Stimulated activated naive CD8-positive, alpha-beta T cell treated with anti-CD3 and anti-CD28 coated beads, Interleukin-15, amount 100 ng/mL, for 72 hours (primary cell): ENCODE results near the gene CFAP77.
A peak's percentile ranks its signal among the peaks of the same experiment; 100 is the strongest.

ENCODE experiments used
- ATAC-seq: fragments of 150-1000 bp; cut with Tn5 transposase; 2 replicates; pipeline ENCODE4 v1.10.0; 2021; ENCODE audit warnings: mild to moderate bottlenecking, moderate library complexity
- DNase-seq, 2 donors: peaks; one replicate each; pipeline ENCODE4 v3.0.0; 2021 to 2022
- H3K27ac Mint-ChIP-seq, 2 donors: one replicate each; pipeline ENCODE4 v1.8.0; 2022; ENCODE audit warnings: mild to moderate bottlenecking in 2 of 2, mixed read lengths in 2 of 2, moderate library complexity in 2 of 2
- H3K27me3 Mint-ChIP-seq: one replicate; pipeline ENCODE4 v1.8.0; 2022; ENCODE audit warnings: mixed read lengths
- H3K4me1 Mint-ChIP-seq: one replicate; pipeline ENCODE4 v1.8.0; 2022; ENCODE audit warnings: mild to moderate bottlenecking, mixed read lengths
- H3K4me3 Mint-ChIP-seq, 2 donors: one replicate each; pipeline ENCODE4 v1.8.0; 2022; ENCODE audit warnings: mild to moderate bottlenecking in 2 of 2, mixed read lengths in 2 of 2, moderate library complexity in 1 of 2
- H3K9me3 Mint-ChIP-seq, 2 donors: one replicate each; pipeline ENCODE4 v1.8.0; 2022; ENCODE audit warnings: mixed read lengths in 2 of 2

Gene CFAP77

DNA sequence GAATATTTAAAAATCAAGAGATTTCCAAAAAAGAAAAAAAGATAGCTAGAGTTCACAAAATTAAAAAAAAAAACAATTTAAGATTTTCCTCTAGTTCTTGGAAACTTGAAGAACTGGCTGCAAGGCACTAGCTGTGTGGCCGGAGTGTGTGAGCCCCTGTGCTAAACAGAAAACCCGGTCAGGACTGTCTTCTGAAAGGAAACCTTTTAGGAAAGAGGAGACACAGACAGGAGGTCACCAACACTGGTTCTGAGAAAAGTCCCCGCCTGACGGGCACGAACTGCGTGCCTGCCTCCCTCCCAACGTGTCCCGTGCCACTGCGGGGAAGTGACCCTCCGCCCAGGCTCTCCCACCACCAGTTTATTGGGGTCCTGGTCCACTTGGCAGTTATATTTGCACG lies 18.6 kb upstream of the CFAP77 start:
- ATAC-seq (no peak), DNase-seq (no peak)
- Mint-ChIP-seq H3K27ac (no peak overlapping the region), H3K4me3 (no peak overlapping the region), H3K4me1 (no peaks in the 10 kb centered on the region), H3K9me3 (no peaks in the 10 kb centered on the region), H3K27me3 (no peaks in the 10 kb centered on the region)

GRCh38 chr9:132395560-132395959 lies 14.5 kb upstream of the CFAP77 start:
- ATAC-seq: no peak
- no peaks in the 10 kb centered on the region for H3K9me3 Mint-ChIP-seq
- no peak overlapping the region for H3K27ac Mint-ChIP-seq
- no peaks in the 10 kb centered on the region for H3K27me3 Mint-ChIP-seq
- no peak for DNase-seq
- H3K4me3 Mint-ChIP-seq: no peak overlapping the region
- H3K4me1 Mint-ChIP-seq: no peaks in the 10 kb centered on the region

- Mint-ChIP-seq H3K4me1 (peaks cover 50% of the 10 kb centered on the region), H3K4me3 (no peak overlapping the region), H3K9me3 (no peaks in the 10 kb centered on the region), H3K27me3 (no peaks in the 10 kb centered on the region), H3K27ac (peak overlapping the region in 1 of 2 donors; percentile 88)
- DNase-seq (no peak), ATAC-seq (no peak)
Measured at GRCh38 chr9:132401824-132402223, 8.2 kb upstream of the CFAP77 start.

GRCh38 chr9:132404228-132404881 lies 5.7 kb upstream of the CFAP77 start:
- peak overlapping the region; percentile 83 to 84 for H3K4me3 Mint-ChIP-seq
- ATAC-seq: peak; percentile 71
- peaks cover 59% of the 10 kb centered on the region for H3K4me1 Mint-ChIP-seq
- peak; percentile 21 to 47 for DNase-seq
- H3K27me3 Mint-ChIP-seq: peaks cover 3% of the 10 kb centered on the region
- H3K27ac Mint-ChIP-seq: peak overlapping the region; percentile 94 to 99
- H3K9me3 Mint-ChIP-seq: no peaks in the 10 kb centered on the region

- Mint-ChIP-seq H3K27ac (peak within 1 kb of the TSS; percentile 98 to 99), H3K27me3 (peaks cover 20% of the 10 kb centered on the region), H3K9me3 (no peaks in the 10 kb centered on the region), H3K4me3 (peak within 1 kb of the TSS; percentile 83 to 84), H3K4me1 (peaks cover 74% of the 10 kb centered on the region)
- peak; percentile 86 to 93 for DNase-seq
- peak; percentile 92 for ATAC-seq
Measured at GRCh38 chr9:132406554-132407122, 3.4 kb upstream of the CFAP77 start, which contains the start of gene TTF1. Gene TTF1, minus strand, starts transcription at chr9:132406840. Its CDS starts 4,019 bp downstream, at chr9:132402821.

DNA sequence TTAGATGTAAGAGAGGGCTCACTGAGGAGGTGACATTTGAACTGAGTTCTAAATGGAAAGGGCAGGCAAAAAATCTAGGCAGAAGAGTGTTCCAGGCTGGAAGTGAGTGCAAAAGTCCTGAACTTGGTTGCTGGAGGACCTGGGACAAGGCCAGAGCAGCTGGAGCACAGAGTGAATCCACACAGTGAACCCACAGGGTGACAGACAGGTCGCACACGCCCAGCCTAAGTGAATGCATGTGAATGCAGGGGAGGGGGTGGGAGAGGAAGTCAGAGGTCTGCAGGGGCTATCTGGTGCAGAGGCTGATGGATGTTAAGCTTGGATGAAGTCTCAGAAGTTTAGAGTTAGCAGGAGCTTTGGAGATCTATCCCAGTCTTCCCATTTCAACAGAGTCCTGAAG lies 2.8 kb upstream of the CFAP77 start:
- H3K4me1 Mint-ChIP-seq: peaks cover 74% of the 10 kb centered on the region
- H3K9me3 Mint-ChIP-seq: no peaks in the 10 kb centered on the region
- peak overlapping the region in 1 of 2 donors; percentile 83 for H3K4me3 Mint-ChIP-seq
- H3K27me3 Mint-ChIP-seq: peaks cover 26% of the 10 kb centered on the region
- ATAC-seq (no peak), DNase-seq (no peak)
- peak overlapping the region in 1 of 2 donors; percentile 99 for H3K27ac Mint-ChIP-seq

- Mint-ChIP-seq H3K27ac (no peak overlapping the region), H3K4me3 (no peak overlapping the region), H3K4me1 (peaks cover 72% of the 10 kb centered on the region), H3K9me3 (no peaks in the 10 kb centered on the region), H3K27me3 (peaks cover 39% of the 10 kb centered on the region)
- ATAC-seq (no peak), DNase-seq (no peak)
Measured at GRCh38 chr9:132408521-132408920, 1.5 kb upstream of the CFAP77 start.

- H3K27me3 Mint-ChIP-seq: peaks cover 60% of the 10 kb centered on the region
- H3K27ac Mint-ChIP-seq: no peak overlapping the region
- H3K9me3 Mint-ChIP-seq: no peaks in the 10 kb centered on the region
- H3K4me3 Mint-ChIP-seq: peak overlapping the region; percentile 72 to 76
- ATAC-seq: peak; percentile 34
- peaks cover 51% of the 10 kb centered on the region for H3K4me1 Mint-ChIP-seq
- no peak for DNase-seq
Measured at GRCh38 chr9:132410642-132411041, 631 bp downstream of the CFAP77 start.

GRCh38 chr9:132411091-132411508 lies 1.1 kb downstream of the CFAP77 start:
- Mint-ChIP-seq H3K9me3 (no peaks in the 10 kb centered on the region), H3K4me3 (peak overlapping the region; percentile 72 to 76), H3K4me1 (peaks cover 46% of the 10 kb centered on the region), H3K27ac (no peak overlapping the region), H3K27me3 (peaks cover 64% of the 10 kb centered on the region)
- ATAC-seq: peak; percentile 69
- DNase-seq: peak; percentile 72 to 80

DNA sequence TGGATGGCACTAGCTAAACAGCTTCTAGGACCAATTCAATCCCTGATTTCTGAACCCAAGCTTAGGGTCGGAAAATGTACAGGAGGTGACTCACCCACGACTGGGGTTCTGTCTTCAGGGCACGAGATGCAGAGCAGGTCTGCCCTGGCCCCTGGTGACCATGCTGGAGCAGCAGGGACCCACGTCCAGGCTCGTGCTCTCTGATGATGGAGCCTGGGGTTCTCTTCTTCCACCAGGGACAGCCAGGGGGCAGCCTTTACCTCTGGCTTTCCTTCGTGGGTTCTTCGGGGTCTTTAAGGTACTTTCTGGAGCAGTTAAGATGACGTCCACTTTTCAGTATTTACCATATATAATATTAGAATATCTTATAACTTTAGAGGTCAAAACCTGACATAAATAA lies 2.1 kb downstream of the CFAP77 start:
- Mint-ChIP-seq H3K27ac (peak overlapping the region in 1 of 2 donors; percentile 42), H3K4me1 (peaks cover 40% of the 10 kb centered on the region), H3K9me3 (no peaks in the 10 kb centered on the region), H3K4me3 (peak overlapping the region in 1 of 2 donors; percentile 29), H3K27me3 (peaks cover 68% of the 10 kb centered on the region)
- peak; percentile 40 to 48 for DNase-seq
- peak; percentile 44 for ATAC-seq

DNA sequence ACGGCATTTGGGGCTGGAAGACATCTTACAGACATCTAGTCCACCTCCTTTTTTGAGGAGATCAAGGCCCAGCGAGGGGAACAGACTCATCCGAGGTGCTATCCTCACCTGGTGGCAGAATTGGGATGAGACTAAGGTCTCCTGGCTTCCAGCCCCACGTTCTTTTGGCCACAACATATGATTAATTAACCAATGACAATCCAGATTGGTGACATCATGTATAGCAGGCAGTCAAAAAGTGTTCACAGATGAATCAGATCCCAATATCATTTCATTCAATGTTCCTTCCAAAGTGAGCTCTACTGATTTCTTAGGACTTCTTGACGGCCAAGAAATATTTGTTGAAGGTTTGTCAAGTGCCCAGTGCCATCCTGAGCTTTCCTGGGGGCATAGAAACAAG lies 3.9 kb downstream of the CFAP77 start:
- H3K4me3 Mint-ChIP-seq: no peak overlapping the region

GRCh38 chr9:132414731-132415130 lies 4.7 kb downstream of the CFAP77 start:
- ATAC-seq: no peak
- H3K27me3 Mint-ChIP-seq: peaks cover 88% of the 10 kb centered on the region

More for the DNA sequence above, 3.9 kb downstream of the CFAP77 start:
- H3K9me3 Mint-ChIP-seq: no peaks in the 10 kb centered on the region
- no peak for ATAC-seq
- no peak for DNase-seq
- no peak overlapping the region for H3K27ac Mint-ChIP-seq
- peaks cover 37% of the 10 kb centered on the region for H3K4me1 Mint-ChIP-seq
- peaks cover 86% of the 10 kb centered on the region for H3K27me3 Mint-ChIP-seq

DNA sequence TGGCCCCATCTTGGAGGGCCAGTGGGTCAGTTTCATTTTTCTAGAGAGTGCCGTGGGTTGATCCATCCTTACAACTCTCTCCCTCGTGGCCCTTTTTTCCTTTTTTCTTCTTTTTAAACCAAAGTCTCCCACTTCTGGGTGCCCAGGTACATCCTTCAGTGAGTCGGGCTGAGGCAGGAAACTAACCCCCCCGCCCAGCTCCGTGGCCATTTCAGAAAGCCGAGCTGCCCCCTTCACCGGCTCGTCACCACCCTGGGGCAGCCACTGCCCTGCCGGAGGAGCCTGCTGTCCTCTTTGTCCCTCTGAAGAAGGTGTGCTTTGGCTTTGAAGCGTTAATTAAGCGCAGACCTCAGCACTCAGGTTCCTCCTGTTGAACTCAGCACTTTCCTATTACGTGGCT lies 5.2 kb downstream of the CFAP77 start:
- no peaks in the 10 kb centered on the region for H3K9me3 Mint-ChIP-seq
- H3K4me3 Mint-ChIP-seq: no peak overlapping the region
- H3K27ac Mint-ChIP-seq: no peak overlapping the region
- H3K27me3 Mint-ChIP-seq: peaks cover 91% of the 10 kb centered on the region
- ATAC-seq: no peak
- DNase-seq: no peak
- peaks cover 27% of the 10 kb centered on the region for H3K4me1 Mint-ChIP-seq

More at GRCh38 chr9:132414731-132415130, 4.7 kb downstream of the CFAP77 start:
- DNase-seq: no peak
- Mint-ChIP-seq H3K4me3 (no peak overlapping the region), H3K9me3 (no peaks in the 10 kb centered on the region), H3K4me1 (peaks cover 30% of the 10 kb centered on the region), H3K27ac (no peak overlapping the region)

DNA sequence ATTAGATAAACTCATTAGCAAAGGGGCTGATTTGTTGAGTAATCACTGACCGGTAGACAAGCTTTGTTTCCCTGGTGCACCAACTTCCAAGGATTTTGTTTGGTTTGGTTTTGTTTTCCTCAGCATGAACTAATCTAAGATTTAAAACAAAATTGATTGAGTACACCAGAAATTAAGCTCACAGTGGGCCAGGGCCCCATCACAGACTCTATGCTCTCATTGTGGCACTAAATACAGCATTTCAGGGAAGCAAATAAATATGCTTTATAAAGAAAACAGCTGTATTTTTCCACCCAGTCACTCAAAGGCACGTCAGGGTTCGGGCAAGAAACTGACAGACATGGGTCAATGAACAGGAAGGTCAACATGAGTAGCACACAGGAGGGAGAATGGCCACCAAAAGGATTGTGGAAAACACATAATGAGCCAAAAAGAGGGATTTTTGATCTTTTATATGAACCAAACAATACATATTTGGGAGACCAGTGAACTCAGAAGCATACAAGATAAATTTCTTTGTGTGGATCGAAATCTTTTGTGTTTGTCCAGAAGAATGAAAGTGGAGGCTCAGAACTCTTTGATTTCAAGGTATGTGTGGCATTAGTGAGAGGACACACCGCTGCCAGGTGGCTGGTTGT lies 8.8 kb downstream of the CFAP77 start:
- ATAC-seq (no peak), DNase-seq (no peak)
- H3K4me1 Mint-ChIP-seq: no peaks in the 10 kb centered on the region
- H3K4me3 Mint-ChIP-seq: no peak overlapping the region
- no peak overlapping the region for H3K27ac Mint-ChIP-seq
- H3K27me3 Mint-ChIP-seq: peaks cover 77% of the 10 kb centered on the region
- no peaks in the 10 kb centered on the region for H3K9me3 Mint-ChIP-seq

- H3K27me3 Mint-ChIP-seq: peaks cover 85% of the 10 kb centered on the region
- H3K4me3 Mint-ChIP-seq: no peak overlapping the region
- DNase-seq: no peak
- no peaks in the 10 kb centered on the region for H3K4me1 Mint-ChIP-seq
- peak overlapping the region in 1 of 2 donors; percentile 64 for H3K27ac Mint-ChIP-seq
- ATAC-seq: no peak
- no peaks in the 10 kb centered on the region for H3K9me3 Mint-ChIP-seq
Measured at GRCh38 chr9:132422574-132422973, 12.6 kb downstream of the CFAP77 start.

DNA sequence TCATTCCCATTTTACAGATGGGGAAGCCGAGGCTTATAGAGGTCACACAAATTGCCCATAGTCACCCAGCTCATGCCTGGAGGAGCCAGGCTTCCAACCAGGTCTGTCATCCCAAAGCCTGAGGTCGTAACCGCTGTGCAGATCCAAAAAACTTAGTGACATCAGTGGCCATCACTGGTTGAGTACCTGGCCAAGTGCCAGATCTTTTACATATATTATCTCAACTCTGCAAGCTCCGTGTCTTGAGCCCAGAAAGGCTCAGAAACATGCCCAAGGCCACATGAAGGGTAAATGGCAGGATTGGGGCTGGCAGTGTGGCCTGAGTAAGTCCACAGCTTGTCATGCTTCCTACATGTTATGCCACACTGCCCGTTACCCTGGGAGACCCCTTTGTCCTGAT lies 13.5 kb downstream of the CFAP77 start:
- Mint-ChIP-seq H3K4me1 (no peaks in the 10 kb centered on the region), H3K9me3 (no peaks in the 10 kb centered on the region), H3K27ac (no peak overlapping the region), H3K4me3 (no peak overlapping the region), H3K27me3 (peaks cover 85% of the 10 kb centered on the region)
- no peak for ATAC-seq
- no peak for DNase-seq
